ENCODE data around the gene SMCHD1.
"Not testable (repeated sequence)": the region's sequence is repeated elsewhere in the genome, so short reads cannot be mapped to it uniquely, and the experiment has no call there.

The SMCHD1 gene

DNA sequence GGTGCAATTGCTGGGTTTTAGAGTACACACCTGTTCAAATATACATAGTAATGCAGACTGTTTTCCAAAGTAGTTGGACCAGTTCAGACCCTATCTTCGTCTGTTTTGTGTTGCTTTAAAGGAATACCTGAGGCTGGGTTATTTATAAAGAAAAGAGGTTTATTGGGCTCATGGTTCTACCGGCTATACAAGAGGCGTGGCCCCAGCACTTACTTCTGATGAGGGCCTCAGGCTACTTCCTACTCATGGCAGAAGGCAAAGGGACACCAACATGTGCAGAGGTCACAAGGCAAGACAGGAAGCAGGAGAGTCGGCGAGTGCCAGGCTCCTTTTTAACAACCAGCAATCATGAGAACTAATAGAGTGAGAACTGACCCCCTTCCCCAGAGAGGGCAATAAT is 169.3 kb downstream of the SMCHD1 start:
- no peaks in the 10 kb centered on the region for H3K9me3 ChIP-seq (ENCODE audit: insufficient read depth, low read length, severe bottlenecking)
- no peaks in the 10 kb centered on the region for H3K27me3 ChIP-seq (ENCODE audit: insufficient read depth, low read length, poor library complexity)
- no peaks in the 10 kb centered on the region for H4K20me1 ChIP-seq (ENCODE audit: insufficient read depth, low read length)
- TF ChIP-seq CTCF (IDR thresholded peaks at IDR 0.05; ENCODE audit: borderline replicate concordance, extremely low read depth, low read length, poor library complexity, severe bottlenecking): no peak
- no peak for TF ChIP-seq EZH2 (IDR thresholded peaks at IDR 0.05; ENCODE audit: borderline replicate concordance, low read depth, low read length, severe bottlenecking)
- H3K9ac ChIP-seq (ENCODE audit: low read depth, low read length): no peak overlapping the region
- H3K27ac ChIP-seq (ENCODE audit: low read length): no peak overlapping the region
- no peak overlapping the region for H3K4me2 ChIP-seq (ENCODE audit: insufficient read depth, low read length)
- no peaks in the 10 kb centered on the region for H3K4me1 ChIP-seq (ENCODE audit: insufficient read depth, low read length)
- H3K36me3 ChIP-seq (ENCODE audit: insufficient read depth, low read length): no peaks in the 10 kb centered on the region
- no peak overlapping the region for H3K4me3 ChIP-seq (ENCODE audit: low read depth in 1 of 2, low read length in 2 of 2)
- no peaks in the 10 kb centered on the region for H3K79me2 ChIP-seq (ENCODE audit: insufficient read depth, low read length)
- DNase-seq (no peak), ATAC-seq (ENCODE audit: insufficient read depth, low read depth) (no peak)
- no peak overlapping the region for H2AFZ ChIP-seq (ENCODE audit: low read depth, low read length)

GRCh38 chr18:2825613-2826175 is 170.2 kb downstream of the SMCHD1 start:
- no peak for TF ChIP-seq EZH2 (IDR thresholded peaks at IDR 0.05; ENCODE audit: borderline replicate concordance, low read depth, low read length, severe bottlenecking)
- no peak for TF ChIP-seq CTCF (IDR thresholded peaks at IDR 0.05; ENCODE audit: borderline replicate concordance, extremely low read depth, low read length, poor library complexity, severe bottlenecking)
- no peak overlapping the region for H3K27ac ChIP-seq (ENCODE audit: low read length)
- no peaks in the 10 kb centered on the region for H3K4me1 ChIP-seq (ENCODE audit: insufficient read depth, low read length)
- no peaks in the 10 kb centered on the region for H3K27me3 ChIP-seq (ENCODE audit: insufficient read depth, low read length, poor library complexity)
- no peak overlapping the region for H3K9ac ChIP-seq (ENCODE audit: low read depth, low read length)
- DNase-seq (no peak), ATAC-seq (ENCODE audit: insufficient read depth, low read depth) (no peak)
- H3K79me2 ChIP-seq (ENCODE audit: insufficient read depth, low read length): no peaks in the 10 kb centered on the region
- H3K4me2 ChIP-seq (ENCODE audit: insufficient read depth, low read length): no peak overlapping the region
- H3K4me3 ChIP-seq (ENCODE audit: low read depth in 1 of 2, low read length in 2 of 2): no peak overlapping the region
- H3K36me3 ChIP-seq (ENCODE audit: insufficient read depth, low read length): no peaks in the 10 kb centered on the region
- no peaks in the 10 kb centered on the region for H4K20me1 ChIP-seq (ENCODE audit: insufficient read depth, low read length)
- no peak overlapping the region for H2AFZ ChIP-seq (ENCODE audit: low read depth, low read length)
- no peaks in the 10 kb centered on the region for H3K9me3 ChIP-seq (ENCODE audit: insufficient read depth, low read length, severe bottlenecking)

- no peak for ATAC-seq (ENCODE audit: insufficient read depth, low read depth)
- Histone ChIP-seq H3K9ac (ENCODE audit: low read depth, low read length) (no peak overlapping the region), H3K27me3 (ENCODE audit: insufficient read depth, low read length, poor library complexity) (no peaks in the 10 kb centered on the region), H3K79me2 (ENCODE audit: insufficient read depth, low read length) (no peaks in the 10 kb centered on the region), H3K36me3 (ENCODE audit: insufficient read depth, low read length) (no peaks in the 10 kb centered on the region), H3K9me3 (ENCODE audit: insufficient read depth, low read length, severe bottlenecking) (no peaks in the 10 kb centered on the region), H3K4me3 (ENCODE audit: low read depth in 1 of 2, low read length in 2 of 2) (no peak overlapping the region), H3K4me2 (ENCODE audit: insufficient read depth, low read length) (no peak overlapping the region), H4K20me1 (ENCODE audit: insufficient read depth, low read length) (no peaks in the 10 kb centered on the region), H2AFZ (ENCODE audit: low read depth, low read length) (no peak overlapping the region), H3K4me1 (ENCODE audit: insufficient read depth, low read length) (no peaks in the 10 kb centered on the region), H3K27ac (ENCODE audit: low read length) (no peak overlapping the region)
- no peak for DNase-seq
- no peak for TF ChIP-seq CTCF (IDR thresholded peaks at IDR 0.05; ENCODE audit: borderline replicate concordance, extremely low read depth, low read length, poor library complexity, severe bottlenecking)
- no peak for TF ChIP-seq EZH2 (IDR thresholded peaks at IDR 0.05; ENCODE audit: borderline replicate concordance, low read depth, low read length, severe bottlenecking)
These were observed 171.1 kb downstream of the SMCHD1 start for GRCh38 chr18:2826581-2826980.

DNA sequence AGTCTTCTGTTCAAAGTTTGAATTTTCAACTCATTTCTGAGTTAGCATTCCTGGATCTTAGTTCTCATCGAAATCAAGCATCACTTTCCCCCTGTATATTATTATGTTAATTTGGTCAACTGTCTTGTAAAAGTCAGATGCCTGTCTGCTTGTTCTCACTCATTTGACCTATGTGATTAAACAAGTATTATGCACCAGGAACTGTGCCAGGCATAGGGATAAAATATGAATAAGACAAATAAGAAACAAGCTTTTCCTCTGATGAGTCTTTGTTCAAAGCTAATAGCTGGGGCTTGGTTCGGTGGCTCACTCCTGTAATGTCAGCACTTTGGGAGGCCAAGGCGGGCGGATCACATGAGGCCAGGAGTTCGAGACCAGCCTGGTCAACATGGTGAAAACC is 171.5 kb downstream of the SMCHD1 start:
- Histone ChIP-seq H3K4me3 (ENCODE audit: low read depth in 1 of 2, low read length in 2 of 2) (no peak overlapping the region), H3K36me3 (ENCODE audit: insufficient read depth, low read length) (no peaks in the 10 kb centered on the region), H3K79me2 (ENCODE audit: insufficient read depth, low read length) (no peaks in the 10 kb centered on the region), H3K9ac (ENCODE audit: low read depth, low read length) (no peak overlapping the region), H3K27me3 (ENCODE audit: insufficient read depth, low read length, poor library complexity) (no peaks in the 10 kb centered on the region), H3K4me1 (ENCODE audit: insufficient read depth, low read length) (no peaks in the 10 kb centered on the region), H3K9me3 (ENCODE audit: insufficient read depth, low read length, severe bottlenecking) (no peaks in the 10 kb centered on the region), H2AFZ (ENCODE audit: low read depth, low read length) (no peak overlapping the region), H4K20me1 (ENCODE audit: insufficient read depth, low read length) (no peaks in the 10 kb centered on the region), H3K4me2 (ENCODE audit: insufficient read depth, low read length) (no peak overlapping the region), H3K27ac (ENCODE audit: low read length) (no peak overlapping the region)
- no peak for ATAC-seq (ENCODE audit: insufficient read depth, low read depth)
- TF ChIP-seq CTCF (IDR thresholded peaks at IDR 0.05; ENCODE audit: borderline replicate concordance, extremely low read depth, low read length, poor library complexity, severe bottlenecking): no peak
- no peak for TF ChIP-seq EZH2 (IDR thresholded peaks at IDR 0.05; ENCODE audit: borderline replicate concordance, low read depth, low read length, severe bottlenecking)
- DNase-seq: no peak

GRCh38 chr18:2836118-2836517 is 180.6 kb downstream of the SMCHD1 start:
- not testable (repeated sequence) for H3K27ac ChIP-seq (ENCODE audit: low read length); H3K4me1 ChIP-seq (ENCODE audit: insufficient read depth, low read length); H3K4me3 ChIP-seq (ENCODE audit: low read depth in 1 of 2, low read length in 2 of 2); H4K20me1 ChIP-seq (ENCODE audit: insufficient read depth, low read length); H3K36me3 ChIP-seq (ENCODE audit: insufficient read depth, low read length); H3K4me2 ChIP-seq (ENCODE audit: insufficient read depth, low read length); ATAC-seq (ENCODE audit: insufficient read depth, low read depth); H3K79me2 ChIP-seq (ENCODE audit: insufficient read depth, low read length); H3K27me3 ChIP-seq (ENCODE audit: insufficient read depth, low read length, poor library complexity); H2AFZ ChIP-seq (ENCODE audit: low read depth, low read length); H3K9me3 ChIP-seq (ENCODE audit: insufficient read depth, low read length, severe bottlenecking); DNase-seq; H3K9ac ChIP-seq (ENCODE audit: low read depth, low read length)

Measured in DND-41 (cell line).